Vagina (tissue), 2 donors: ENCODE measurements around the gene PSME2.

Source experiments
- CTCF ChIP-seq, 3 experiments: fragments of 450-650 bp in 2 of 3; fragments of 200-600 bp in 1 of 3; sonication (generic) in 1 of 3; IDR thresholded peaks; one replicate each; pipeline ENCODE4 v1.5.1; 2017 to 2019; ENCODE audit warnings: antibody characterized with exemption in 3 of 3, mild to moderate bottlenecking in 2 of 3, moderate library complexity in 2 of 3
- POLR2A ChIP-seq, 2 donors: fragments of 450-650 bp; IDR thresholded peaks; one replicate each; pipeline ENCODE4 v1.6.1; 2017; ENCODE audit warnings: antibody characterized with exemption in 2 of 2, mild to moderate bottlenecking in 2 of 2, moderate library complexity in 2 of 2
- POLR2AphosphoS5 ChIP-seq, 2 donors: sonication (generic); formaldehyde crosslinking; IDR thresholded peaks; one replicate each; pipeline ENCODE4 v1.9.0; 2017; ENCODE audit warnings: antibody characterized with exemption in 2 of 2, mild to moderate bottlenecking in 2 of 2, low read depth in 1 of 2; ENCODE audit not compliant: insufficient read depth in 1 of 2

- TF ChIP-seq POLR2AphosphoS5 (IDR thresholded peaks at IDR 0.05; ENCODE audit: insufficient read depth in 1 of 2, low read depth in 1 of 2) (no peak), CTCF (IDR thresholded peaks at IDR 0.05) (no peak), POLR2A (IDR thresholded peaks at IDR 0.05) (no peak)
These were observed 51.6 kb downstream of the PSME2 start for GRCh38 chr14:24094841-24095270.
